Measurements from ENCODE around the gene GPC5. TPM values are rescaled to one million over a fixed set of nuclear protein-coding genes. Genes with fewer than 3 reads are reported as not detected.

The GPC5 gene
- total RNA-seq, 1 experiment from 2014 or later, result 0.21 TPM

DNA sequence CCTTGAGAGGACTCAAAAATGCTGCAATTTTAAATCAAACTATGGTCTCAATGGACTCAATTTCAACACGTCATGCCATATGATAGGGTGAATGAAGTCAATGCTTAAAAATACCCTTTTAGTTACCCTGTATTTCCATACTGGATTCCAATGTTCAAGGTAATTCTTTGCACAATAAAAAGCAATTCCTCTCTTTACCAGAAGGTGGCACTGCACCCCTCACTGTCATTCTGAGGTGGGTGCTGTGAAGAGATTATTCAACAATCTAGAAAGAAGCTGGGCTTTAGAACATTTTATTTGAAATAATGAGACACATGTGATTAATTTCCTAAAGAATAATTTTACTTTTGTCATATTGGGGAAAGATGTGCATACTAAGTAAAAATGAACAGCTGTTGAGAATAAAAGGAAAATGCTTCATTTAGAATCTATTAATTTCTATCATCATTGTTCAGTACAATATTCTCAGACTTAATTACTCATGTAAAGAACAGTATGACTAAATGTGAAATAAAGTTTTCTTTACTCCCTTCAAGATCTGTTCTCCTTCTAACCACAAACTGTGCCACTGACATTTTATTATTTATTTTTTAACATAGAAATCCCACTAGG is 789.1 kb downstream of the GPC5 start:
- DNase-seq (ENCODE audit: low spot score), result peak; percentile 64

DNA sequence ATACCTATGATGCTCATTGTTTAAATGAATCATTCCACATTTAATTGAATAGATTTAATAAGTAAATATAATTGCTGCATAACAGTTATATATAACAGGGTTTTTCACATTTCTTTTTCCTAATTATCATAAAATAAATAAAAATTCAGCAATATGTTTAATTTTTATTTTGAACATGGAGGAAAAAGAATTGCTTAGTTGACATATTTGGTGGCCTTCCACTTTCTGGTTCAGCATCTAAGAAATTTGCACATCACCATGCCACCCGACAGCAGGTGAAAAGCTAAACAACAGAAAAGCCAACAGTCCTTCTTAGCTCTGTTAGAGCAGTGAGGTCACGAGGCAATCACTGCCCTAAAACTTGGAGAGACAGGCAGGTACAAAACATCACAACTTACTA is 790.2 kb downstream of the GPC5 start:
- Histone ChIP-seq H3K27me3 (replicated peaks; ENCODE audit: insufficient read depth, low read depth, low read length, poor library complexity) (no peaks in the 10 kb centered on the region), H3K4me3 (ENCODE audit: low read depth, low read length, poor library complexity, severe bottlenecking) (no peak overlapping the region), H3K27ac (ENCODE audit: low read depth, low read length, poor library complexity, severe bottlenecking) (no peak overlapping the region), H3K4me1 (ENCODE audit: insufficient read depth, low read length, poor library complexity, severe bottlenecking) (no peaks in the 10 kb centered on the region), H3K9me3 (ENCODE audit: low read depth, low read length, poor library complexity, severe bottlenecking) (peaks cover 9% of the 10 kb centered on the region), H3K36me3 (ENCODE audit: insufficient read depth, low read length, poor library complexity, severe bottlenecking) (no peaks in the 10 kb centered on the region)
- ChIA-PET POLR2A (ENCODE audit: low non-redundant PET) (no interaction called here), CTCF (no interaction called here)
- intact Hi-C loops (cut with micrococcal nuclease; ENCODE audit: unreplicated experiment), result loop anchor here (10.0 kb wide), 1 partner anchor 166 kb away; no protein-coding TSS in a partner anchor
- no TSS peak for BruUV-seq (replicated peaks)
- no peak for DNase-seq (ENCODE audit: low spot score)
- TF ChIP-seq EZH2 (IDR thresholded peaks at IDR 0.05; ENCODE audit: borderline replicate concordance, low read depth, low read length, poor library complexity, severe bottlenecking), result no peak
- TF ChIP-seq, protein P1, sequence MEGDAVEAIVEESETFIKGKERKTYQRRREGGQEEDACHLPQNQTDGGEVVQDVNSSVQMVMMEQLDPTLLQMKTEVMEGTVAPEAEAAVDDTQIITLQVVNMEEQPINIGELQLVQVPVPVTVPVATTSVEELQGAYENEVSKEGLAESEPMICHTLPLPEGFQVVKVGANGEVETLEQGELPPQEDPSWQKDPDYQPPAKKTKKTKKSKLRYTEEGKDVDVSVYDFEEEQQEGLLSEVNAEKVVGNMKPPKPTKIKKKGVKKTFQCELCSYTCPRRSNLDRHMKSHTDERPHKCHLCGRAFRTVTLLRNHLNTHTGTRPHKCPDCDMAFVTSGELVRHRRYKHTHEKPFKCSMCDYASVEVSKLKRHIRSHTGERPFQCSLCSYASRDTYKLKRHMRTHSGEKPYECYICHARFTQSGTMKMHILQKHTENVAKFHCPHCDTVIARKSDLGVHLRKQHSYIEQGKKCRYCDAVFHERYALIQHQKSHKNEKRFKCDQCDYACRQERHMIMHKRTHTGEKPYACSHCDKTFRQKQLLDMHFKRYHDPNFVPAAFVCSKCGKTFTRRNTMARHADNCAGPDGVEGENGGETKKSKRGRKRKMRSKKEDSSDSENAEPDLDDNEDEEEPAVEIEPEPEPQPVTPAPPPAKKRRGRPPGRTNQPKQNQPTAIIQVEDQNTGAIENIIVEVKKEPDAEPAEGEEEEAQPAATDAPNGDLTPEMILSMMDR (conservative IDR thresholded peaks at IDR 0.05; ENCODE audit: low read depth, low read length), result no peak

More for the DNA sequence above, 789.1 kb downstream of the GPC5 start:
- no peak for TF ChIP-seq EZH2 (IDR thresholded peaks at IDR 0.05; ENCODE audit: borderline replicate concordance, low read depth, low read length, poor library complexity, severe bottlenecking)
- TF ChIP-seq, protein P1 (conservative IDR thresholded peaks at IDR 0.05; ENCODE audit: low read depth, low read length), result peak; percentile 88
- POLR2A ChIA-PET (ENCODE audit: low non-redundant PET), result no interaction called here
- intact Hi-C loops (cut with micrococcal nuclease; ENCODE audit: unreplicated experiment), result loop anchor here (10.0 kb wide), 1 partner anchor 167 kb away; no protein-coding TSS in a partner anchor
- H3K27ac ChIP-seq (ENCODE audit: low read depth, low read length, poor library complexity, severe bottlenecking), result no peak overlapping the region
- H3K4me3 ChIP-seq (ENCODE audit: low read depth, low read length, poor library complexity, severe bottlenecking), result no peak overlapping the region
- CTCF ChIA-PET, result interaction anchor here (0.5 kb wide), 1 partner anchor 19 kb away, joined by 4 read pairs; no protein-coding TSS in a partner anchor
- BruUV-seq (replicated peaks), result no TSS peak
- no peaks in the 10 kb centered on the region for H3K4me1 ChIP-seq (ENCODE audit: insufficient read depth, low read length, poor library complexity, severe bottlenecking)
- no peaks in the 10 kb centered on the region for H3K36me3 ChIP-seq (ENCODE audit: insufficient read depth, low read length, poor library complexity, severe bottlenecking)
- peaks cover 9% of the 10 kb centered on the region for H3K9me3 ChIP-seq (ENCODE audit: low read depth, low read length, poor library complexity, severe bottlenecking)
- H3K27me3 ChIP-seq (replicated peaks; ENCODE audit: insufficient read depth, low read depth, low read length, poor library complexity), result no peaks in the 10 kb centered on the region

DNA sequence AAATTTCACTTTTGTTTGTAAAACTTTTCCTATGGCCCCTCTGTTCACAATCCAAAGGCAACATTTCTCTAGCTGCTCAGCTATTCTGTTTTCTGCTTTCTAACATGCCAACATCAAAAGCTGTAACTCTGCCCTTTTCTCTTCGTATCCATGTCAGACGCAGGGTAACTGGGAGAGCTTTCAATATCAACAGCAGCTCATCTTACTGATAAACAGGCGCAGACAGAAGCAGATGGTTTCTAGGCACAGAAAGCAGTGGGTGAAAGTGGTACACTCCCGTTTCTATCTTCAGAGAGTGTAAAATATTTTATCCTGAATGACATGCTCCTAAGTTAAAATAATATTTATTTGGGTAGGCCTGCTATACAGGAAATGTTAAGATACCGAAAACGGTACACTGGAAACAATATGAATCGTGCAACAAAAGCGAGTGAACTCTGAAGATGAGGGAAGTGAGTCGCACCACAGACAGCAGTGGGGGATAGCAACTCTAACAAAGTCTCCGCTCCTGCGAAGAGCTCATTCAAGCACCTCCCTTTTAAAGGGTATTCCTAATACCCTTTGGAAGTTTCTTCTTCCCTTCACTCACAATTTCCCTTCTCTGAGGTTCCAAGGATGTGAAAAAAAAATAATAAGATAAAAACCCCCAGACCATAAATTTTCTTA is 798.3 kb downstream of the GPC5 start:
- CTCF ChIA-PET, result no interaction called here
- H3K36me3 ChIP-seq (ENCODE audit: insufficient read depth, low read length, poor library complexity, severe bottlenecking), result no peaks in the 10 kb centered on the region
- H3K27me3 ChIP-seq (replicated peaks; ENCODE audit: insufficient read depth, low read depth, low read length, poor library complexity), result no peaks in the 10 kb centered on the region
- no peak for TF ChIP-seq EZH2 (IDR thresholded peaks at IDR 0.05; ENCODE audit: borderline replicate concordance, low read depth, low read length, poor library complexity, severe bottlenecking)
- TF ChIP-seq, protein P1 (conservative IDR thresholded peaks at IDR 0.05; ENCODE audit: low read depth, low read length), result no peak
- no TSS peak for BruUV-seq (replicated peaks)
- POLR2A ChIA-PET (ENCODE audit: low non-redundant PET), result no interaction called here
- H3K27ac ChIP-seq (ENCODE audit: low read depth, low read length, poor library complexity, severe bottlenecking), result no peak overlapping the region
- H3K4me3 ChIP-seq (ENCODE audit: low read depth, low read length, poor library complexity, severe bottlenecking), result no peak overlapping the region
- intact Hi-C loops (cut with micrococcal nuclease; ENCODE audit: unreplicated experiment), result no loop called here
- H3K9me3 ChIP-seq (ENCODE audit: low read depth, low read length, poor library complexity, severe bottlenecking), result no peaks in the 10 kb centered on the region
- no peak for DNase-seq (ENCODE audit: low spot score)
- no peaks in the 10 kb centered on the region for H3K4me1 ChIP-seq (ENCODE audit: insufficient read depth, low read length, poor library complexity, severe bottlenecking)

Data from A673 (cell line).